ENCODE data around the gene MBL2. TPM values are rescaled to one million over a fixed set of nuclear protein-coding genes. Genes with fewer than 3 reads are reported as not detected.

Gene MBL2
- total RNA-seq, 1 donor from 2014 or later = not detected

- Histone ChIP-seq H3K36me3 (ENCODE audit: control insufficient read depth, insufficient read depth, low read length) (no peaks in the 10 kb centered on the region), H3K4me3 (ENCODE audit: low read depth, low read length) (no peak overlapping the region), H3K27me3 (ENCODE audit: control insufficient read depth, insufficient read depth, low read length) (no peaks in the 10 kb centered on the region)
- no peak for TF ChIP-seq CTCF (IDR thresholded peaks at IDR 0.05; ENCODE audit: insufficient read depth, low read length, poor library complexity, severe bottlenecking)
- no peak for DNase-seq (ENCODE audit: low read depth)
Observed at GRCh38 chr10:52752261-52752660, 20.3 kb downstream of the MBL2 start.

- Histone ChIP-seq H3K4me3 (ENCODE audit: low read depth, low read length) (no peak overlapping the region), H3K36me3 (ENCODE audit: control insufficient read depth, insufficient read depth, low read length) (no peaks in the 10 kb centered on the region), H3K27me3 (ENCODE audit: control insufficient read depth, insufficient read depth, low read length) (no peaks in the 10 kb centered on the region)
- no peak for TF ChIP-seq CTCF (IDR thresholded peaks at IDR 0.05; ENCODE audit: insufficient read depth, low read length, poor library complexity, severe bottlenecking)
- DNase-seq (ENCODE audit: low read depth) = no peak
Observed at GRCh38 chr10:52751337-52751736, 21.2 kb downstream of the MBL2 start.

GRCh38 chr10:52750629-52751028 lies 22.0 kb downstream of the MBL2 start:
- TF ChIP-seq CTCF (IDR thresholded peaks at IDR 0.05; ENCODE audit: insufficient read depth, low read length, poor library complexity, severe bottlenecking) = no peak
- no peak for DNase-seq (ENCODE audit: low read depth)
- Histone ChIP-seq H3K36me3 (ENCODE audit: control insufficient read depth, insufficient read depth, low read length) (no peaks in the 10 kb centered on the region), H3K4me3 (ENCODE audit: low read depth, low read length) (no peak overlapping the region), H3K27me3 (ENCODE audit: control insufficient read depth, insufficient read depth, low read length) (no peaks in the 10 kb centered on the region)

- TF ChIP-seq CTCF (IDR thresholded peaks at IDR 0.05; ENCODE audit: insufficient read depth, low read length, poor library complexity, severe bottlenecking) = no peak
- no peak for DNase-seq (ENCODE audit: low read depth)
- Histone ChIP-seq H3K27me3 (ENCODE audit: control insufficient read depth, insufficient read depth, low read length) (no peaks in the 10 kb centered on the region), H3K4me3 (ENCODE audit: low read depth, low read length) (no peak overlapping the region), H3K36me3 (ENCODE audit: control insufficient read depth, insufficient read depth, low read length) (no peaks in the 10 kb centered on the region)
Observed at GRCh38 chr10:52747694-52748093, 24.9 kb downstream of the MBL2 start.

GRCh38 chr10:52746169-52746568 lies 26.4 kb downstream of the MBL2 start:
- Histone ChIP-seq H3K27me3 (ENCODE audit: control insufficient read depth, insufficient read depth, low read length) (no peaks in the 10 kb centered on the region), H3K36me3 (ENCODE audit: control insufficient read depth, insufficient read depth, low read length) (no peaks in the 10 kb centered on the region), H3K4me3 (ENCODE audit: low read depth, low read length) (no peak overlapping the region)
- DNase-seq (ENCODE audit: low read depth) = no peak
- no peak for TF ChIP-seq CTCF (IDR thresholded peaks at IDR 0.05; ENCODE audit: insufficient read depth, low read length, poor library complexity, severe bottlenecking)

GRCh38 chr10:52744057-52744805 lies 28.4 kb downstream of the MBL2 start:
- Histone ChIP-seq H3K36me3 (ENCODE audit: control insufficient read depth, insufficient read depth, low read length) (no peaks in the 10 kb centered on the region), H3K4me3 (ENCODE audit: low read depth, low read length) (no peak overlapping the region), H3K27me3 (ENCODE audit: control insufficient read depth, insufficient read depth, low read length) (no peaks in the 10 kb centered on the region)
- DNase-seq (ENCODE audit: low read depth) = no peak
- no peak for TF ChIP-seq CTCF (IDR thresholded peaks at IDR 0.05; ENCODE audit: insufficient read depth, low read length, poor library complexity, severe bottlenecking)
